BE2C (cell line): ENCODE data around the gene DNMBP.

Experiments
- DNase-seq: peaks from one replicate; pipeline ENCODE4 v3.0.0-alpha.2; 2020
- H3K27me3 ChIP-seq: fragments of 250-450 bp; sonication (Bioruptor Pico); 2 replicates; pipeline ENCODE4 v1.5.1; 2020; ENCODE audit warnings: mild to moderate bottlenecking
- H3K36me3 ChIP-seq: fragments of 250-450 bp; sonication (Bioruptor Pico); 2 replicates; pipeline ENCODE4 v1.5.1; 2020; ENCODE audit warnings: mild to moderate bottlenecking
- H3K4me1 ChIP-seq: fragments of 250-450 bp; sonication (Bioruptor Pico); 2 replicates; pipeline ENCODE4 v1.5.1; 2020
- H3K4me3 ChIP-seq: 2 replicates; pipeline ENCODE4 v1.5.1; 2011; ENCODE audit warnings: low read depth, low read length
- H3K9me3 ChIP-seq: fragments of 250-450 bp; sonication (Bioruptor Pico); 2 replicates; pipeline ENCODE4 v1.5.1; 2020
- CTCF ChIP-seq: IDR thresholded peaks from 2 replicates; pipeline ENCODE4 v1.5.1; 2012; ENCODE audit warnings: mild to moderate bottlenecking, low read depth, low read length

DNMBP gene

GRCh38 chr10:99917963-99918825 lies 91.6 kb downstream of the DNMBP start:
- no peak for TF ChIP-seq CTCF
- no peaks in the 10 kb centered on the region for H3K36me3 ChIP-seq
- H3K9me3 ChIP-seq: no peaks in the 10 kb centered on the region
- H3K4me3 ChIP-seq: no peak overlapping the region
- peak; percentile 13 for DNase-seq
- H3K27me3 ChIP-seq: no peaks in the 10 kb centered on the region
- no peaks in the 10 kb centered on the region for H3K4me1 ChIP-seq

DNA sequence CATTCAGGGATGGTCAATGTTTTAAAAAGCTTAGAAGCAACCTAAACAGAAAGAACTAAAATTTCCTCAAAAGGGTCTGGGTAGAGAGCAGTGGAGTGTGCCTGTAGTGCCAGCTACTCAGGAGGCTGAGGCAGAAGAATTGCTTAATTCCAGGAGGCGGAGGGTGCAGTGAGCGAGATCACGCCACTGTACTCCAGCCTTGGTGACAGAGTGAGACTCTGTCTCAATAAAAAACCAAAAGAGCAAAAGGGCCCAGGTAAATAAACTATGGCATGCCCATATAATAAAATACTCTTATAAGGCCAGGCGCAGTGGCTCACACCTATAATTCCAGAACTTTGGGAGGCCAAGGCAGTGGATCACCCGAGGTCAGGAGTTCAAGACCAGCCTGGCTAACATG lies 93.0 kb downstream of the DNMBP start:
- Histone ChIP-seq H3K4me1 (no peaks in the 10 kb centered on the region), H3K4me3 (no peak overlapping the region), H3K9me3 (no peaks in the 10 kb centered on the region), H3K27me3 (no peaks in the 10 kb centered on the region), H3K36me3 (no peaks in the 10 kb centered on the region)
- no peak for TF ChIP-seq CTCF
- no peak for DNase-seq

DNA sequence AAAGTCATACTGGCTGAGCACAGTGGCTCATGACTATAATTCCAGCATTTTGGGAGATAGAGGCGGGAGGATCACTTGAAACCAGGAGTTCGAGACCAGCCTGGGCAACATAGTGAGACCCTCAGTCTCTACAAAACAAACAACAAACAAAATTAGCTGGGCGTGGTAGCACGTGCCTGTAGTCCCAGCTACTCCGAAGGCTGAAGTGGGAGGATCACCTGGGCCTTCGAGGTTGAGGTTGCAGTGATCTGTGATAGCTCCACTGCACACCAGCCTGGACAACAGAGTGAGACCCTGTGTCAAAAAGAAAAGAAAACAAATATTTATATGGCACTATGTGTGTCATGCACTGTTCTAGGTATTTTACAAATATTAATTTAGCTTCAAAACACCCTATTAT lies 94.3 kb downstream of the DNMBP start:
- Histone ChIP-seq H3K4me3 (no peak overlapping the region), H3K36me3 (no peaks in the 10 kb centered on the region), H3K9me3 (no peaks in the 10 kb centered on the region), H3K4me1 (no peaks in the 10 kb centered on the region), H3K27me3 (no peaks in the 10 kb centered on the region)
- TF ChIP-seq CTCF: no peak
- DNase-seq: no peak

DNA sequence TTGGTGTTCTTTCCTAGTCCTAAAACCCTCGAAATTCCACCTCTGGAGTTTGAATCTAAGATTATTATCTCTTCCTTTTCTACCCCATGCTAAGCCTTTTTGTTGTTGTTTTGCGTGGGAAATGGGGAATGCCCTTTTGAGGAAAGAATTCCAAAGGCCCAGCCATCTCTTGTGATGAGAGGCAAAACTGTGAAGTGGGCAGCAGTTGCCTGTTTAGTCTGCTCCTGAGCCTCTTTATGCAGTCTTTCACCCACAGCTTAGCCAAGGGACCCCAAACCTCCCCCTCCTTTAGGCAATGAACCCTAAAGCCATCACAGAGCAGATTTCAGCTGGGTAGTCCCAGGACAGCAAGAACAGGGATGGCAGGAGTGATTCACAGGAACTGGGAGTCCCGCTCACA lies 95.5 kb downstream of the DNMBP start:
- DNase-seq: no peak
- no peak overlapping the region for H3K4me3 ChIP-seq
- no peaks in the 10 kb centered on the region for H3K27me3 ChIP-seq
- no peaks in the 10 kb centered on the region for H3K4me1 ChIP-seq
- no peak for TF ChIP-seq CTCF
- H3K36me3 ChIP-seq: no peaks in the 10 kb centered on the region
- no peaks in the 10 kb centered on the region for H3K9me3 ChIP-seq

GRCh38 chr10:99913831-99914235 lies 95.9 kb downstream of the DNMBP start:
- no peak for DNase-seq
- Histone ChIP-seq H3K4me1 (no peaks in the 10 kb centered on the region), H3K9me3 (no peaks in the 10 kb centered on the region), H3K27me3 (no peaks in the 10 kb centered on the region), H3K36me3 (no peaks in the 10 kb centered on the region), H3K4me3 (no peak overlapping the region)
- no peak for TF ChIP-seq CTCF

- no peak for TF ChIP-seq CTCF
- Histone ChIP-seq H3K36me3 (no peaks in the 10 kb centered on the region), H3K4me3 (no peak overlapping the region), H3K27me3 (no peaks in the 10 kb centered on the region), H3K4me1 (no peaks in the 10 kb centered on the region), H3K9me3 (no peaks in the 10 kb centered on the region)
- no peak for DNase-seq
Observed at GRCh38 chr10:99912041-99912440, 97.7 kb downstream of the DNMBP start.
